ENCODE measurements around the gene HAND1. TPM values are rescaled to one million over a fixed set of nuclear protein-coding genes. Genes with fewer than 3 reads are reported as not detected.

Gene HAND1
- total RNA-seq (2022) (not detected in 2 replicates), Bru-seq, nascent RNA (not detected), BruChase-seq, experiment 1, labeled RNA remaining after a 6-hour chase (not detected), BruChase-seq, experiment 2, labeled RNA remaining after a 2-hour chase (not detected)
- long read RNA-seq, result 0 reads

GRCh38 chr5:154478224-154478565 lies at the start of gene HAND1:
Gene HAND1, minus strand, starts transcription at chr5:154478227. Its CDS starts 219 bp downstream, at chr5:154478008.
- H3K4me3 Mint-ChIP-seq (ENCODE audit: unreplicated experiment), result no peak within 1 kb of the TSS
- BruUV-seq (replicated peaks), result no TSS peak
- peaks cover 90% of the 10 kb centered on the region for H3K27me3 Mint-ChIP-seq (ENCODE audit: insufficient read depth, unreplicated experiment)
- ChIA-PET CTCF (no interaction called here), POLR2A (no interaction called here)
- H3K4me1 Mint-ChIP-seq (ENCODE audit: insufficient read depth, unreplicated experiment), result peaks cover 4% of the 10 kb centered on the region
- DNase-seq (ENCODE audit: unreplicated experiment), result no peak
- no peaks in the 10 kb centered on the region for H3K9me3 Mint-ChIP-seq (ENCODE audit: unreplicated experiment)
- H3K36me3 Mint-ChIP-seq (ENCODE audit: insufficient read depth, unreplicated experiment), result no peaks in the 10 kb centered on the region
- intact Hi-C loops (cut with micrococcal nuclease), result no loop called here
- no peak for TF ChIP-seq CTCF (IDR thresholded peaks at IDR 0.05; ENCODE audit: unreplicated experiment)
- no peak within 1 kb of the TSS for H3K27ac Mint-ChIP-seq (ENCODE audit: low read depth, unreplicated experiment)

DNA sequence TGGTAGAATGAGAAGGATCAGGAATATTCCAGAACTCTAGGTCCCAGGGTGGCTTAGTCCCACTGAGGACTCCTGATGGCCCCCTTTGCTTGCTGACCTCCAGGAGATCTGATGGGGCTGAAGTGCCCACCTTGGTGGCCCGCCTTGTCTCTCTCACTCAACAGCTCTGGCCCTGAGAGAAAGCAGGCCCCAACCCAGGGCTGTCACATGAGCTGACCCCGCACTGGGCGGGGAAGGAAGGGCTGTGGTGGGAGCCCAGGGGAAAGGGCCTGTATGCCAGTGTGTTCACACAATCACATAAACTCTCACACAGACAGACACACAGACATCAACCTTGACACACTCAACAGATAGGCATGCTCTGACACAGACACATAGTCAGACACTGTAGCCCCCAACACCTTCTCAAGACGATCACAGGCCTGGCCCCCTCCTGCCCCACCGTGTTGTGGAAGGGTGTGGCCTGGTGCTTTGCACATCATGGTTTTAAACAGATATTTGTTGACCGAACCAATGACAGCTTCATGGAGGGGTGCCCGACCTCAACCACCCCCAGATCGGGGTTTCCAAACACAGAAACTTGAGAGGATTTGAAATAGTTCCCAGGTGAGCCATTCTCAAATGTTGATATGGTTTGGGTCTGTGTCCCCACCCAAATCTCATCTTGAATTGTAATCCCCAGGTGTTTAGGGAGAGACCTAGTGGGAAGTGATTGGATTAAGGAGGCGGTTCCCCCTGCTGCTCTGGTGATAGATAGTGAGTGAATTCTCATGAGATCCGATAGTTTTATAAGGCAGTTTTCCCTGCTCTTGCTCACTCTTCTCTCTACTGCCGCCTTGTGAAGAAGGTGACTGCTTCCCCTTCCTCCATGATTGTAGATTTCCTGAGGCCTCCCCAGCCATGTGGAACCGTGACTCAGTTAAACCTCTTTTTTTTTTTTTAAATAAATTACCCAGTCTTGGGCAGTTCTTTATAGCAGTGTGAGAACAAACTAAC lies 48.5 kb upstream of the HAND1 start:
- H3K27ac Mint-ChIP-seq (ENCODE audit: low read depth, unreplicated experiment), result no peak overlapping the region
- POLR2A ChIA-PET, result interaction anchor here (0.6 kb wide), 1 partner anchor 412 kb away, joined by 3 read pairs; no protein-coding TSS in a partner anchor
- no peak overlapping the region for H3K4me3 Mint-ChIP-seq (ENCODE audit: unreplicated experiment)
- H3K9me3 Mint-ChIP-seq (ENCODE audit: unreplicated experiment), result no peaks in the 10 kb centered on the region
- intact Hi-C loops (cut with micrococcal nuclease), result no loop called here
- no peaks in the 10 kb centered on the region for H3K36me3 Mint-ChIP-seq (ENCODE audit: insufficient read depth, unreplicated experiment)
- DNase-seq (ENCODE audit: unreplicated experiment), result no peak
- H3K4me1 Mint-ChIP-seq (ENCODE audit: insufficient read depth, unreplicated experiment), result peaks cover 9% of the 10 kb centered on the region
- H3K27me3 Mint-ChIP-seq (ENCODE audit: insufficient read depth, unreplicated experiment), result peaks cover 39% of the 10 kb centered on the region
- BruUV-seq (replicated peaks), result no TSS peak
- CTCF ChIA-PET, result interaction anchor here (0.6 to 12.7 kb wide), 10 partner anchors 11 to 166 kb away, joined by 3 to 275 read pairs (median 3); no protein-coding TSS in a partner anchor
- TF ChIP-seq CTCF (IDR thresholded peaks at IDR 0.05; ENCODE audit: unreplicated experiment), result no peak

- no peak overlapping the region for H3K27ac Mint-ChIP-seq (ENCODE audit: low read depth, unreplicated experiment)
- H3K9me3 Mint-ChIP-seq (ENCODE audit: unreplicated experiment), result no peaks in the 10 kb centered on the region
- intact Hi-C loops (cut with micrococcal nuclease), result no loop called here
- ChIA-PET POLR2A (no interaction called here), CTCF (interaction anchor here (0.6 to 12.7 kb wide), 9 partner anchors 9 to 453 kb away, joined by 3 to 275 read pairs (median 5); no protein-coding TSS in a partner anchor)
- no TSS peak for BruUV-seq (replicated peaks)
- H3K4me1 Mint-ChIP-seq (ENCODE audit: insufficient read depth, unreplicated experiment), result peaks cover 9% of the 10 kb centered on the region
- H3K4me3 Mint-ChIP-seq (ENCODE audit: unreplicated experiment), result no peak overlapping the region
- H3K36me3 Mint-ChIP-seq (ENCODE audit: insufficient read depth, unreplicated experiment), result no peaks in the 10 kb centered on the region
- no peak for DNase-seq (ENCODE audit: unreplicated experiment)
- peaks cover 29% of the 10 kb centered on the region for H3K27me3 Mint-ChIP-seq (ENCODE audit: insufficient read depth, unreplicated experiment)
- TF ChIP-seq CTCF (IDR thresholded peaks at IDR 0.05; ENCODE audit: unreplicated experiment), result no peak
These were observed 46.8 kb upstream of the HAND1 start for GRCh38 chr5:154524859-154525258.

- ChIA-PET CTCF (interaction anchor here (0.6 to 12.7 kb wide), 17 partner anchors 11 to 452 kb away, joined by 3 to 275 read pairs (median 5); no protein-coding TSS in a partner anchor), POLR2A (no interaction called here)
- Mint-ChIP-seq H3K27ac (ENCODE audit: low read depth, unreplicated experiment) (no peak overlapping the region), H3K27me3 (ENCODE audit: insufficient read depth, unreplicated experiment) (peaks cover 35% of the 10 kb centered on the region), H3K4me1 (ENCODE audit: insufficient read depth, unreplicated experiment) (peaks cover 16% of the 10 kb centered on the region), H3K9me3 (ENCODE audit: unreplicated experiment) (no peaks in the 10 kb centered on the region), H3K4me3 (ENCODE audit: unreplicated experiment) (no peak overlapping the region), H3K36me3 (ENCODE audit: insufficient read depth, unreplicated experiment) (no peaks in the 10 kb centered on the region)
- no peak for TF ChIP-seq CTCF (IDR thresholded peaks at IDR 0.05; ENCODE audit: unreplicated experiment)
- intact Hi-C loops (cut with micrococcal nuclease), result no loop called here
- no TSS peak for BruUV-seq (replicated peaks)
- no peak for DNase-seq (ENCODE audit: unreplicated experiment)
These were observed 46.2 kb upstream of the HAND1 start for GRCh38 chr5:154524181-154524580.

Data from MCF 10A (cell line).